MCF 10A (cell line): Measurements from ENCODE around the gene SRSF5. TPM values are rescaled to one million over a fixed set of nuclear protein-coding genes. Genes with fewer than 3 reads are reported as not detected.
"Not testable (repeated sequence)": the region's sequence is repeated elsewhere in the genome, so short reads cannot be mapped to it uniquely, and the experiment has no call there.

Source experiments
- Bru-seq: library from RNA; stranded (reverse); fragments of 400-500 nt; gene quantifications from one replicate; lab custom pipeline; 2021; lab: Mats Ljungman, UMichigan
- BruChase-seq, 2 experiments: library from RNA; stranded (reverse); fragments of 400-500 nt; gene quantifications; one replicate each; lab custom pipeline; 2021; lab: Mats Ljungman, UMichigan
- BruUV-seq: library from RNA; stranded (reverse); fragments of 400-500 nt; replicated peaks from 2 replicates; lab custom pipeline; 2021; lab: Mats Ljungman, UMichigan
- CTCF ChIA-PET: fragments of 300-600 bp; sonication (Branson Sonifier 250); formaldehyde crosslinking; extraction: SDS; loops from one replicate; lab custom pipeline; 2021; ENCODE audit warnings: antibody characterized with exemption, inconsistent platforms; lab: Yijun Ruan, JAX
- POLR2A ChIA-PET: fragments of 300-600, 350-650 bp; sonication (Branson Sonifier 250); formaldehyde crosslinking; extraction: SDS; loops from one replicate; lab custom pipeline; 2020; ENCODE audit warnings: antibody characterized with exemption, inconsistent platforms; lab: Yijun Ruan, JAX
- DNase-seq: peaks from one replicate; pipeline ENCODE4 v3.0.0-alpha.2; 2018; ENCODE audit not compliant: unreplicated experiment
- H3K27ac Mint-ChIP-seq: one replicate; pipeline ENCODE4 v1.8.0; 2022; ENCODE audit warnings: mild to moderate bottlenecking, low read depth, mixed read lengths; ENCODE audit not compliant: unreplicated experiment
- H3K27me3 Mint-ChIP-seq: one replicate; pipeline ENCODE4 v1.8.0; 2022; ENCODE audit warnings: mixed read lengths; ENCODE audit not compliant: insufficient read depth, unreplicated experiment
- H3K36me3 Mint-ChIP-seq: one replicate; pipeline ENCODE4 v1.8.0; 2022; ENCODE audit warnings: mild to moderate bottlenecking, moderate library complexity, mixed read lengths; ENCODE audit not compliant: insufficient read depth, unreplicated experiment
- H3K4me1 Mint-ChIP-seq: one replicate; pipeline ENCODE4 v1.8.0; 2022; ENCODE audit warnings: mixed read lengths; ENCODE audit not compliant: insufficient read depth, unreplicated experiment
- H3K4me3 Mint-ChIP-seq: one replicate; pipeline ENCODE4 v1.8.0; 2022; ENCODE audit warnings: mild to moderate bottlenecking, moderate library complexity, mixed read lengths; ENCODE audit not compliant: unreplicated experiment
- H3K9me3 Mint-ChIP-seq: one replicate; pipeline ENCODE4 v1.8.0; 2022; ENCODE audit warnings: mixed read lengths; ENCODE audit not compliant: unreplicated experiment
- intact Hi-C: fragments of 100-400 bp; cut with micrococcal nuclease; formaldehyde crosslinking; loops from 2 replicates; pipeline ENCODE4 v1.14.1; 2022
- long read RNA-seq: library from polyadenylated mRNA; stranded (forward); transcript quantifications from one replicate; pipeline ENCODE4 v2.0.0, GENCODE V29; 2022
- total RNA-seq: library from RNA; stranded (reverse); gene quantifications from 2 replicates; pipeline ENCODE4 v1.2.3, GENCODE V29; 2022
- TF ChIP-seq, protein P1 (sequence below): fragments of 200-600 bp; IDR thresholded peaks from one replicate; pipeline ENCODE4 v1.8.0; 2022; ENCODE audit warnings: antibody characterized with exemption, mild to moderate bottlenecking; ENCODE audit not compliant: unreplicated experiment

The SRSF5 gene
- total RNA-seq (281 and 316 TPM in 2 replicates), Bru-seq, nascent RNA (percentile 91 among the genes with signal in this experiment), BruChase-seq, experiment 1, labeled RNA remaining after a 6-hour chase (percentile 90 among the genes with signal in this experiment), BruChase-seq, experiment 2, labeled RNA remaining after a 2-hour chase (percentile 96 among the genes with signal in this experiment)
- long read RNA-seq, transcript SRSF5-212 (7 exons, 2,443 nt): minor isoform, 7 of 271 reads
- long read RNA-seq, transcript SRSF5-201 (8 exons, 1,638 nt): minor isoform, 16 of 271 reads
- long read RNA-seq, transcript SRSF5-217 (8 exons, 1,500 nt): major isoform, 62 of 271 reads
- long read RNA-seq, partial matches to known transcripts: 23 of 271 reads
- long read RNA-seq, other reads (novel, unspliced or antisense): 157 of 271 reads

- DNase-seq: peak; percentile 97
- H3K27me3 Mint-ChIP-seq: no peaks in the 10 kb centered on the region
- H3K27ac Mint-ChIP-seq: peak within 1 kb of the TSS; percentile 100
- H3K4me1 Mint-ChIP-seq: peaks cover 14% of the 10 kb centered on the region
- intact Hi-C loops: no loop called here
- H3K36me3 Mint-ChIP-seq: peaks cover 56% of the 10 kb centered on the region
- ChIA-PET POLR2A (interaction anchor here (0.6 to 2.8 kb wide), 40 partner anchors 9 to 832 kb away, joined by 3 to 39 read pairs (median 4); partner anchors contain the start of genes COX16, ERH, SLC39A9 and SUSD6), CTCF (interaction anchor here (0.7 to 0.9 kb wide), 2 partner anchors 113 to 187 kb away, joined by 3 read pairs; no protein-coding TSS in a partner anchor)
- TF ChIP-seq, protein P1, sequence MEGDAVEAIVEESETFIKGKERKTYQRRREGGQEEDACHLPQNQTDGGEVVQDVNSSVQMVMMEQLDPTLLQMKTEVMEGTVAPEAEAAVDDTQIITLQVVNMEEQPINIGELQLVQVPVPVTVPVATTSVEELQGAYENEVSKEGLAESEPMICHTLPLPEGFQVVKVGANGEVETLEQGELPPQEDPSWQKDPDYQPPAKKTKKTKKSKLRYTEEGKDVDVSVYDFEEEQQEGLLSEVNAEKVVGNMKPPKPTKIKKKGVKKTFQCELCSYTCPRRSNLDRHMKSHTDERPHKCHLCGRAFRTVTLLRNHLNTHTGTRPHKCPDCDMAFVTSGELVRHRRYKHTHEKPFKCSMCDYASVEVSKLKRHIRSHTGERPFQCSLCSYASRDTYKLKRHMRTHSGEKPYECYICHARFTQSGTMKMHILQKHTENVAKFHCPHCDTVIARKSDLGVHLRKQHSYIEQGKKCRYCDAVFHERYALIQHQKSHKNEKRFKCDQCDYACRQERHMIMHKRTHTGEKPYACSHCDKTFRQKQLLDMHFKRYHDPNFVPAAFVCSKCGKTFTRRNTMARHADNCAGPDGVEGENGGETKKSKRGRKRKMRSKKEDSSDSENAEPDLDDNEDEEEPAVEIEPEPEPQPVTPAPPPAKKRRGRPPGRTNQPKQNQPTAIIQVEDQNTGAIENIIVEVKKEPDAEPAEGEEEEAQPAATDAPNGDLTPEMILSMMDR: no peak
- BruUV-seq: no TSS peak
- H3K9me3 Mint-ChIP-seq: no peaks in the 10 kb centered on the region
- H3K4me3 Mint-ChIP-seq: peak within 1 kb of the TSS; percentile 92
Observed at GRCh38 chr14:69766984-69767368, at the start of gene SRSF5. SRSF5 (plus strand) TSS chr14:69767142; CDS start chr14:69768157, 1,015 bp downstream.

DNA sequence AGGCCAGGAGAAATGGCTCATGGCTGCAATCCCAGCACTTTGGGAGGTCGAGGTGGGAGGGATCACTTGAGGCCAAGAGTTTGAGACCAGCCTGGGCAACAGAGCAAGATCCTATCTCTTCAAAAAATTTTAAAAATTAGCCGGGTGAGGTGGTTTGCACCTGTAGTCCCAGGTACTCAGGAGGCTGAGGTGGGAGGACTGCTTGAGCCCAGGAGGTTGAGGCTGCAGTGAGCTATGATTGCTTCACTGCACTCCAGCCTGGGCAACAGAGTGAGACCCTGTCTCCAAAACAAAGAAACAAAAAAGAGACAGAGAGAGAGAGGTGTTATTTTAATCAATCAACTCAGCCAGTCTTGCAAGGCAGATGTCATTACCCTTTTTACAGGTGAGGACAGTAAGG, 48.3 kb upstream of the SRSF5 start:
- not testable (repeated sequence) for BruUV-seq, H3K27me3 Mint-ChIP-seq, H3K4me3 Mint-ChIP-seq, DNase-seq, H3K27ac Mint-ChIP-seq, H3K9me3 Mint-ChIP-seq
- Mint-ChIP-seq H3K4me1 (peaks cover 35% of the 10 kb centered on the region), H3K36me3 (peaks cover 19% of the 10 kb centered on the region)
- ChIA-PET POLR2A (interaction anchor here (0.6 to 6.7 kb wide), 3 partner anchors 33 to 134 kb away, joined by 4 to 71 read pairs (median 4); no protein-coding TSS in a partner anchor), CTCF (interaction anchor here (0.6 to 2.5 kb wide), 10 partner anchors 9 to 179 kb away, joined by 3 to 9 read pairs (median 4); no protein-coding TSS in a partner anchor)
- intact Hi-C loops: loop anchor here (10.0 kb wide), 1 partner anchor 64 kb away; no protein-coding TSS in a partner anchor

DNA sequence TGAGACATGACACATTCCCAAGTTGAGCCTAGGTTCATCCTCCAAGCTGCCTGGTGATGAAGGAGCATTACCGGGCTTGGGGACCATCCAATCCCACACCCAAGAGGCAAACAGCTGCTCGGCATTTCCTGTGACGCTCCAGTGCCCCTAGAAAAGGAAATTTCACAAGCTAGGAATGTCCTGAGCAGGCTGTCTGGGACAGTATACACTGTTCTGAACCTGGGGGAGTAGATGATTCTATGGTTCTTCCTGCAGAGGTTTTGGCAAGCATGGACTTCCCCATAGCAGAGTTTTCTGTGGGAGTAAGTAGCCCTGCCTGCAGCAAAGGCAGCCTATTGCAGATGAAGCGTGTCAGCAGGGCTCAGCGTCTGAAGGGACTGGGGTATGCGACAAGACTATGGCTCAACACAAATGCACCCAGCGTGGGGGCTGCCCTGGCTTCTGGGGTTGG, 47.4 kb upstream of the SRSF5 start:
- ChIA-PET POLR2A (interaction anchor here (0.6 to 1.2 kb wide), 4 partner anchors 62 to 221 kb away, joined by 3 to 4 read pairs (median 3); no protein-coding TSS in a partner anchor), CTCF (interaction anchor here (0.8 to 2.5 kb wide), 6 partner anchors 8 to 157 kb away, joined by 3 to 9 read pairs (median 4); no protein-coding TSS in a partner anchor)
- Mint-ChIP-seq H3K27me3 (no peaks in the 10 kb centered on the region), H3K4me1 (peaks cover 35% of the 10 kb centered on the region), H3K27ac (peak overlapping the region; percentile 10), H3K36me3 (peaks cover 10% of the 10 kb centered on the region), H3K4me3 (no peak overlapping the region), H3K9me3 (no peaks in the 10 kb centered on the region)
- TF ChIP-seq, protein P1: no peak
- BruUV-seq: no TSS peak
- intact Hi-C loops: loop anchor here (10.0 kb wide), 1 partner anchor 65 kb away; no protein-coding TSS in a partner anchor
- DNase-seq: peak; percentile 89

DNA sequence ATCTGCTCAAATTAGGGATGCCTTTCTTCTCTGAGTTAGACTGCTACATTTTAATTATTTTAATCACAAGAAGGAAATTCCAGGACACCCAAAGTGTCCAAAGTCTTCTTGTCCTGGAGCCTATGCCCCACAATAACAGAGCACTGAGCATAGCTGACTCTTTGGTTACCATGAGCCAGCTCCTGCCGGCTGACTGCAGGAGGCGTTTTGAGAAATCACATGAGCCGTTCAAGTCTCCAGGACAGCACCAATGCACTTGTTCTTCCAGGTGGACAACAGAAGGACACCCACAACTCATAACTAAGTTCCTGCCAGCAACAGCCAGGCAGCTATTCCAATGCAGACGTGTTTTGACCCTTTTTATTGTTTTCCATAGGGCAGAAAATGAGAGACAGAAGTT, 46.0 kb upstream of the SRSF5 start:
- BruUV-seq: no TSS peak
- CTCF ChIA-PET: interaction anchor here (0.7 to 1.5 kb wide), 4 partner anchors 10 to 159 kb away, joined by 3 to 4 read pairs (median 4); no protein-coding TSS in a partner anchor

More for the DNA sequence above, 46.0 kb upstream of the SRSF5 start:
- Mint-ChIP-seq H3K27ac (no peak overlapping the region), H3K4me1 (peaks cover 31% of the 10 kb centered on the region), H3K9me3 (no peaks in the 10 kb centered on the region), H3K27me3 (no peaks in the 10 kb centered on the region), H3K36me3 (peaks cover 4% of the 10 kb centered on the region), H3K4me3 (no peak overlapping the region)
- intact Hi-C loops: no loop called here
- POLR2A ChIA-PET: no interaction called here
- TF ChIP-seq, protein P1: no peak
- no peak for DNase-seq
